GM23338 (cell line): Measurements from ENCODE around the gene KCNA1. TPM values are rescaled to one million over a fixed set of nuclear protein-coding genes. Genes with fewer than 3 reads are reported as not detected.

Experiments used
- polyA plus RNA-seq: library from polyadenylated mRNA; unstranded; fragments of >200 nt; fragmentation: Nextera tagmentation; extraction: Ambion mirVana; gene quantifications from 2 replicates; pipeline ENCODE4 v1.2.1, GENCODE V29; 2016
- total RNA-seq: library from RNA; depleted of rRNA; stranded (reverse); fragments of >200 nt; shearing (Covaris generic); gene quantifications from 2 replicates; pipeline ENCODE4 v1.2.3, GENCODE V29; 2014; rRNA removed

The KCNA1 gene
- total and polyA plus RNA-seq, 2 experiments from 2014 or later: 0.10 to 1.2 TPM

Other genes with a start within 250 kb of the KCNA1 start
- gene GALNT8, start 189.5 kb upstream of the KCNA1 start, total RNA-seq: 7.7 and 8.4 TPM in 2 replicates
- 3.8 and 5.4 TPM in 2 replicates for gene GALNT8, start 189.5 kb upstream of the KCNA1 start, polyA plus RNA-seq
- gene KCNA5, start 134.0 kb downstream of the KCNA1 start, total RNA-seq: 0.31 and 0.62 TPM in 2 replicates
- 0.16 and 0.44 TPM in 2 replicates for gene KCNA5, start 134.0 kb downstream of the KCNA1 start, polyA plus RNA-seq